GM10266 (cell line): ENCODE data around the gene CADM2.

Experiments used
- DNase-seq: peaks from one replicate; pipeline ENCODE4 v3.0.0; 2012; ENCODE audit errors: extremely low spot score
- CTCF ChIP-seq: IDR thresholded peaks from 2 replicates; pipeline ENCODE4 v1.5.1; 2012; ENCODE audit warnings: mild to moderate bottlenecking, low read depth; ENCODE audit not compliant: control insufficient read depth, insufficient read depth; ENCODE audit errors: missing control alignments

The CADM2 gene

GRCh38 chr3:85432081-85432480 lies 473.3 kb downstream of the CADM2 start:
- no peak for DNase-seq
- no peak for TF ChIP-seq CTCF

GRCh38 chr3:85433319-85433718 lies 474.5 kb downstream of the CADM2 start:
- no peak for TF ChIP-seq CTCF
- DNase-seq, result no peak

GRCh38 chr3:85455561-85456200 lies 496.9 kb downstream of the CADM2 start:
- no peak for DNase-seq
- no peak for TF ChIP-seq CTCF

GRCh38 chr3:85474241-85474640 lies 515.5 kb downstream of the CADM2 start:
- no peak for TF ChIP-seq CTCF
- no peak for DNase-seq

GRCh38 chr3:85475346-85475745 lies 516.6 kb downstream of the CADM2 start:
- no peak for TF ChIP-seq CTCF
- DNase-seq, result no peak

GRCh38 chr3:85476891-85477495 lies 518.2 kb downstream of the CADM2 start:
- DNase-seq, result no peak

More at GRCh38 chr3:85476891-85477495, 518.2 kb downstream of the CADM2 start:
- no peak for TF ChIP-seq CTCF
